Neural crest cell (in vitro differentiated cells): ENCODE measurements around the gene MLYCD. TPM values are rescaled to one million over a fixed set of nuclear protein-coding genes. Genes with fewer than 3 reads are reported as not detected.
A peak's percentile ranks its signal among the peaks of the same experiment; 100 is the strongest.

Experiments used
- DNase-seq: peaks from one replicate; pipeline ENCODE4 v3.0.0; 2021; ENCODE audit warnings: low read depth, mixed read lengths, low spot score
- H3K27ac Mint-ChIP-seq: one replicate; pipeline ENCODE4 v1.8.0; 2021; ENCODE audit warnings: mild to moderate bottlenecking, mixed read lengths; ENCODE audit not compliant: unreplicated experiment
- H3K27me3 Mint-ChIP-seq: 2 replicates; pipeline ENCODE4 v1.8.0; 2021; ENCODE audit warnings: low read depth, mild to moderate bottlenecking, mixed read lengths
- H3K36me3 Mint-ChIP-seq: 2 replicates; pipeline ENCODE4 v1.8.0; 2021; ENCODE audit warnings: low read depth, mild to moderate bottlenecking, mixed read lengths
- H3K4me1 Mint-ChIP-seq: 2 replicates; pipeline ENCODE4 v1.8.0; 2021; ENCODE audit warnings: mixed read lengths
- H3K4me3 Mint-ChIP-seq: one replicate; pipeline ENCODE4 v1.8.0; 2021; ENCODE audit warnings: mild to moderate bottlenecking, mixed read lengths
- H3K9me3 Mint-ChIP-seq: 2 replicates; pipeline ENCODE4 v1.8.0; 2021; ENCODE audit warnings: mixed read lengths
- total RNA-seq: library from RNA; stranded (reverse); gene quantifications from 2 replicates; pipeline ENCODE4 v1.2.1, GENCODE V29; 2021
- TF ChIP-seq, protein P1 (sequence below): fragments of 200-600 bp; sonication (generic); conservative IDR thresholded peaks from 2 replicates; pipeline ENCODE4 v1.5.0; 2021; ENCODE audit warnings: antibody characterized with exemption, mild to moderate bottlenecking

The MLYCD gene
- total RNA-seq, 1 donor from 2014 or later, result 5.2 TPM

DNA sequence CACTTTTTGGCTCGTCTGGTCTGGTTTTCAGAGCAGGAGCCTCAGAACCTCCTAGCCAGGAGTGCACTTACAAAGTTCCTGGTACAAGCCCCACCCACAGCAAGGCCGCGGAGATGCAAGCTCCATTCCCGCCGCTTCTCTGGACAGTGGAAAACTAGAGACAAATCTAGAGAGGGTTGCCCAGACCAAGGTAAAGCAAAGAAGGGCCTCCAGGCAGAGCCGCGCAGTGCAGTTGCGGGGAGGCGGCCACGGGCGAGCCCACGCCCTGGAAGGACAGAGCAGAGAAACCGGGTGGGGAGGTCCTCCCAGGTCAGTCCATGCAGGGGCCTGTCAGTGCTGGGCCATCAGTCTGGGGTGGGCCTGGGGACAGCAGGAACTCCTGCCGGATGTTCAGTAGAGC is 43.2 kb downstream of the MLYCD start:
- TF ChIP-seq, protein P1, sequence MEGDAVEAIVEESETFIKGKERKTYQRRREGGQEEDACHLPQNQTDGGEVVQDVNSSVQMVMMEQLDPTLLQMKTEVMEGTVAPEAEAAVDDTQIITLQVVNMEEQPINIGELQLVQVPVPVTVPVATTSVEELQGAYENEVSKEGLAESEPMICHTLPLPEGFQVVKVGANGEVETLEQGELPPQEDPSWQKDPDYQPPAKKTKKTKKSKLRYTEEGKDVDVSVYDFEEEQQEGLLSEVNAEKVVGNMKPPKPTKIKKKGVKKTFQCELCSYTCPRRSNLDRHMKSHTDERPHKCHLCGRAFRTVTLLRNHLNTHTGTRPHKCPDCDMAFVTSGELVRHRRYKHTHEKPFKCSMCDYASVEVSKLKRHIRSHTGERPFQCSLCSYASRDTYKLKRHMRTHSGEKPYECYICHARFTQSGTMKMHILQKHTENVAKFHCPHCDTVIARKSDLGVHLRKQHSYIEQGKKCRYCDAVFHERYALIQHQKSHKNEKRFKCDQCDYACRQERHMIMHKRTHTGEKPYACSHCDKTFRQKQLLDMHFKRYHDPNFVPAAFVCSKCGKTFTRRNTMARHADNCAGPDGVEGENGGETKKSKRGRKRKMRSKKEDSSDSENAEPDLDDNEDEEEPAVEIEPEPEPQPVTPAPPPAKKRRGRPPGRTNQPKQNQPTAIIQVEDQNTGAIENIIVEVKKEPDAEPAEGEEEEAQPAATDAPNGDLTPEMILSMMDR, result no peak
- Mint-ChIP-seq H3K27ac (no peak overlapping the region), H3K9me3 (no peaks in the 10 kb centered on the region), H3K4me1 (peaks cover 20% of the 10 kb centered on the region), H3K4me3 (no peak overlapping the region), H3K27me3 (no peaks in the 10 kb centered on the region), H3K36me3 (no peaks in the 10 kb centered on the region)
- no peak for DNase-seq

DNA sequence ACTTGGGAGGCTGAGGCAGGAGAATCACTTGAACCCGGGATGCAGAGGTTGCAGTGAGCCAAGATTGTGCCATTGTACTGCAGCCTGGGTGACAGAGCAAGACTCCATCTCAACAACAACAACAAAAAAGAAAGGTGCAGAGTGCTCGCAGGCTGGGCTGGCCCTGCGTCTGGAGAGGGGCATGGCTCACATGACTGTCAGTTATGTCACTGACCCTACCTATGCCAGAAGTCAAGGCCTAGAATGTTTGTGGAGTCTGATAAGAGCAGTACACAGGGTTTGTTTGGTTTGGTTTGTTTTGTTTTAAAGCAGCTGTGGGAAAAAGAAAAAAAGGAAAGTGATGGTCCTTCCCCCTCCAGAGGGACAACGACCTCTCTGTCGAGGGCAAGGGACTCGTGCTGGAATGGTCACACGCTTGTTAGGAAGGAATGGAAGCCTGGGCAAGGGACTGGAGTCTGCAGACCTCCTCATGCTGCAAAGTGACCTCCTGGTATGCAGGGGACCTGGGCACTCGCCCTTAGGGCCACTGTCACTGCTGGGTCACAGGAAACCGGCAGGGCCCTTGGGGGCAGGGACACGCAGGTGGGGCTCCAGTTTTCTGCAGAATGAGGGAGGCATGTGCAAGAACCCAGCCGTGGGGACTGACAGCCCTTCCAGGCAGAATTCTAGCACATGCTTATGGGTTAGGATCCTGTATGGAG is 44.0 kb downstream of the MLYCD start:
- TF ChIP-seq, protein P1, result no peak
- Mint-ChIP-seq H3K4me3 (no peak overlapping the region), H3K27ac (no peak overlapping the region), H3K9me3 (no peaks in the 10 kb centered on the region), H3K36me3 (no peaks in the 10 kb centered on the region), H3K27me3 (no peaks in the 10 kb centered on the region), H3K4me1 (peaks cover 20% of the 10 kb centered on the region)
- no peak for DNase-seq

DNA sequence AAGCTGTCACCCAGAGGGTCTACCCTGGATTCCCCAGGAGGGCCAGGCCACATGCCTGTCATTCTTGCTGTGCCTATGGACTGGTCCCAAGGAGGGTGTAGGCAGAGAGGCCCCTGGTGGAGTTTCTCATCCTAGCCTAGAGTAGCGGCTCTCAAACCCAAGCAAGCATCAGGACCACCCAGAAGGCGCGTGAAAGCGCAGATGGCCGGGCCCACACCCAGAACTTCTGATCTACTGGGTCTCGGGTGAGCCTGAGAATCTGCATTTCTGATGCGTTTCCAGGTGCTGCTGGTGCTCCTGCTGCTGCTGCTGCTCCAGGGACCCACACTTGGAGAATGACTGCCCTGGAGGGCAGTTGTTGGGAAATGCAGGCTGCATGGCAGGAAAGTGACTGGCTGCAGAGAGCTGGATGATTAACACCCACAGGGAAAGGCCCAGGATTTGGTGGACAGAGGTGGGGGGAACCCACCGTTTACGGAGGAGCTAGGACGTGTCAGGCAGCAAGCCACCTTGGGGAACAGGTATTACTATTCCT is 44.7 kb downstream of the MLYCD start:
- H3K27ac Mint-ChIP-seq, result no peak overlapping the region
- no peaks in the 10 kb centered on the region for H3K36me3 Mint-ChIP-seq
- H3K4me1 Mint-ChIP-seq, result peaks cover 20% of the 10 kb centered on the region
- H3K27me3 Mint-ChIP-seq, result no peaks in the 10 kb centered on the region
- no peaks in the 10 kb centered on the region for H3K9me3 Mint-ChIP-seq
- TF ChIP-seq, protein P1, result no peak
- DNase-seq, result no peak
- no peak overlapping the region for H3K4me3 Mint-ChIP-seq

DNA sequence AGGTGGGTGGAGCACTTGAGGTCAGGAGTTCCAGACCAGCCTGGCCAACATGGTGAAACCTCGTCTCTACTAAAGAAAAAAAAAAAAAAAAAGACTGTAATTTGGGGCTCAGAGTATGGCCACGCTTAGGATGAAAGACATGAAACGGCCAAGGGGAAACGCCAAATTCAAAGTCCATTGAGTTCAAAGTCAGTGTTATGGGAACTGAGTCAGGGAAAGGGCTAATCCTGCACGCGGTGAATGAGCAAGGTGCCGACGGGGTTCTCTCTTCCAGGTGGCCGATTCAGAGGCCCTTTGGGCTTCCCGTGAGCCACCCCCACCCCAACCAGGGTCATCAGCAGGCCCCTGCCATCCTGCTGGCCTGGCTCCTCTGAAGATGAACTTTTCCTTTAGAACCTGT is 46.7 kb downstream of the MLYCD start:
- no peak overlapping the region for H3K27ac Mint-ChIP-seq
- no peak for DNase-seq
- H3K27me3 Mint-ChIP-seq, result no peaks in the 10 kb centered on the region
- no peaks in the 10 kb centered on the region for H3K9me3 Mint-ChIP-seq
- TF ChIP-seq, protein P1, result no peak
- no peak overlapping the region for H3K4me3 Mint-ChIP-seq
- no peaks in the 10 kb centered on the region for H3K36me3 Mint-ChIP-seq
- peaks cover 10% of the 10 kb centered on the region for H3K4me1 Mint-ChIP-seq

- no peaks in the 10 kb centered on the region for H3K36me3 Mint-ChIP-seq
- H3K4me1 Mint-ChIP-seq, result peaks cover 9% of the 10 kb centered on the region
- H3K9me3 Mint-ChIP-seq, result no peaks in the 10 kb centered on the region
- H3K4me3 Mint-ChIP-seq, result no peak overlapping the region
- TF ChIP-seq, protein P1, result no peak
- no peak for DNase-seq
- peak overlapping the region; percentile 93 for H3K27ac Mint-ChIP-seq
- no peaks in the 10 kb centered on the region for H3K27me3 Mint-ChIP-seq
Measured at GRCh38 chr16:83946154-83946780, 47.4 kb downstream of the MLYCD start.
